Fibroblast of lung (primary cell): ENCODE data around the gene HTRA3. TPM values are rescaled to one million over a fixed set of nuclear protein-coding genes. Genes with fewer than 3 reads are reported as not detected.
A peak's percentile ranks its signal among the peaks of the same experiment; 100 is the strongest.

Experiments used
- DNase-seq, 2 donors: peaks; one replicate each; pipeline versions ENCODE4 v3.0.0 to v3.0.0-alpha.2; 2010; ENCODE audit warnings: low read depth in 2 of 2
- H2AFZ ChIP-seq: 2 replicates; pipeline ENCODE4 v1.5.1; 2012; ENCODE audit warnings: low read length, control low read depth, inconsistent platforms
- H3K27ac ChIP-seq: 2 replicates; pipeline ENCODE4 v1.5.1; 2011; ENCODE audit warnings: low read length, control low read depth; ENCODE audit not compliant: insufficient read depth
- H3K27me3 ChIP-seq: 2 replicates; pipeline ENCODE4 v1.5.1; 2011; ENCODE audit warnings: mild to moderate bottlenecking, low read length; ENCODE audit not compliant: control insufficient read depth, insufficient read depth
- H3K36me3 ChIP-seq: 2 replicates; pipeline ENCODE4 v1.5.1; 2011; ENCODE audit warnings: low read length; ENCODE audit not compliant: control insufficient read depth, insufficient read depth
- H3K4me1 ChIP-seq: 2 replicates; pipeline ENCODE4 v1.5.1; 2011; ENCODE audit warnings: low read length; ENCODE audit not compliant: control insufficient read depth, insufficient read depth; ENCODE audit errors: extremely low read depth
- H3K4me2 ChIP-seq: 2 replicates; pipeline ENCODE4 v1.5.1; 2011; ENCODE audit warnings: low read length, control low read depth; ENCODE audit not compliant: insufficient read depth; ENCODE audit errors: extremely low read depth
- H3K4me3 ChIP-seq, 4 experiments: fragments of 200-600 bp in 1 of 4; sonication (generic) in 1 of 4; replicated peaks in 1 of 4; 2 replicates each; pipeline ENCODE4 v1.5.1; 2011 to 2016; ENCODE audit warnings: low read length in 4 of 4, low read depth in 3 of 4, mild to moderate bottlenecking in 3 of 4, control low read depth in 2 of 4, inconsistent platforms in 1 of 4, mixed read lengths in 1 of 4; ENCODE audit not compliant: insufficient read depth in 1 of 4; ENCODE audit errors: control extremely low read depth in 1 of 4
- H3K79me2 ChIP-seq: 2 replicates; pipeline ENCODE4 v1.5.1; 2012; ENCODE audit warnings: mild to moderate bottlenecking, low read length, inconsistent platforms; ENCODE audit not compliant: control insufficient read depth, insufficient read depth
- H3K9ac ChIP-seq: 2 replicates; pipeline ENCODE4 v1.5.1; 2011; ENCODE audit warnings: mild to moderate bottlenecking, low read length, control low read depth; ENCODE audit not compliant: insufficient read depth
- H3K9me3 ChIP-seq: 2 replicates; pipeline ENCODE4 v1.5.1; 2012; ENCODE audit warnings: low read depth, low read length; ENCODE audit not compliant: control insufficient read depth, insufficient read depth
- H4K20me1 ChIP-seq: 2 replicates; pipeline ENCODE4 v1.5.1; 2011; ENCODE audit warnings: low read length; ENCODE audit not compliant: control insufficient read depth, insufficient read depth; ENCODE audit errors: extremely low read depth
- CTCF ChIP-seq, 2 donors: IDR thresholded peaks in 1 of 2; conservative IDR thresholded peaks in 1 of 2; 1 replicate in 1 of 2; 2 replicates in 1 of 2; pipeline ENCODE4 v1.5.1; 2011 to 2012; ENCODE audit warnings: low read length in 2 of 2, control low read depth in 1 of 2, inconsistent platforms in 1 of 2, low read depth in 1 of 2, mild to moderate bottlenecking in 1 of 2
- EZH2 ChIP-seq: IDR thresholded peaks from 2 replicates; pipeline ENCODE4 v1.5.1; 2012; ENCODE audit warnings: low read length, control low read depth, mild to moderate bottlenecking; ENCODE audit errors: missing control alignments
- polyA plus RNA-seq, 2 donors: library from polyadenylated mRNA; depleted of rRNA in 1 of 2; stranded (reverse) in 1 of 2; unstranded in 1 of 2; fragments of >200 nt; gene quantifications; 2 replicates each; pipeline ENCODE4 v1.2.1, GENCODE V29; 2011 to 2012; ENCODE audit warnings: missing spikeins in 1 of 2
- total RNA-seq: library from RNA; depleted of rRNA; stranded (reverse); fragments of >200 nt; gene quantifications from 2 replicates; pipeline ENCODE4 v1.2.1, GENCODE V29; 2014

The HTRA3 gene
- total and polyA plus RNA-seq, 2 donors (not counting 1 experiment from before 2014, with no cell fraction given) = 2.8 to 3.5 TPM

GRCh38 chr4:8245884-8246833 lies 23.4 kb upstream of the HTRA3 start:
- Histone ChIP-seq H3K27ac (no peak overlapping the region), H3K4me1 (peaks cover 5% of the 10 kb centered on the region), H3K79me2 (no peaks in the 10 kb centered on the region), H3K4me2 (no peak overlapping the region), H4K20me1 (no peaks in the 10 kb centered on the region), H3K27me3 (peaks cover 4% of the 10 kb centered on the region), H3K4me3 (no peak overlapping the region), H2AFZ (no peak overlapping the region), H3K9me3 (no peaks in the 10 kb centered on the region), H3K36me3 (no peaks in the 10 kb centered on the region), H3K9ac (no peak overlapping the region)
- TF ChIP-seq EZH2 (no peak), CTCF (conservative IDR thresholded peaks at IDR 0.05 in 1 of 2, IDR thresholded peaks at IDR 0.05 in 1 of 2; ENCODE audit: low read depth in 1 of 2, low read length in 2 of 2) (no peak)
- no peak for DNase-seq

GRCh38 chr4:8247047-8247930 lies 22.3 kb upstream of the HTRA3 start:
- TF ChIP-seq EZH2 = no peak
- no peak for TF ChIP-seq CTCF (conservative IDR thresholded peaks at IDR 0.05 in 1 of 2, IDR thresholded peaks at IDR 0.05 in 1 of 2; ENCODE audit: low read depth in 1 of 2, low read length in 2 of 2)
- H3K36me3 ChIP-seq = no peaks in the 10 kb centered on the region
- peak in 1 of 2 donors; percentile 56 for DNase-seq

GRCh38 chr4:8248091-8248490 lies 21.5 kb upstream of the HTRA3 start:
- Histone ChIP-seq H3K36me3 (no peaks in the 10 kb centered on the region), H3K27me3 (peaks cover 4% of the 10 kb centered on the region), H3K4me3 (no peak overlapping the region), H3K4me2 (no peak overlapping the region), H3K27ac (no peak overlapping the region), H4K20me1 (no peaks in the 10 kb centered on the region), H3K79me2 (no peaks in the 10 kb centered on the region), H3K4me1 (peaks cover 2% of the 10 kb centered on the region), H3K9me3 (no peaks in the 10 kb centered on the region), H3K9ac (no peak overlapping the region), H2AFZ (no peak overlapping the region)
- TF ChIP-seq EZH2 (no peak), CTCF (conservative IDR thresholded peaks at IDR 0.05 in 1 of 2, IDR thresholded peaks at IDR 0.05 in 1 of 2; ENCODE audit: low read depth in 1 of 2, low read length in 2 of 2) (no peak)
- peak in 1 of 2 donors; percentile 59 for DNase-seq

More at GRCh38 chr4:8247047-8247930, 22.3 kb upstream of the HTRA3 start:
- Histone ChIP-seq H3K4me2 (no peak overlapping the region), H3K9me3 (no peaks in the 10 kb centered on the region), H4K20me1 (no peaks in the 10 kb centered on the region), H3K4me1 (peaks cover 5% of the 10 kb centered on the region), H3K79me2 (no peaks in the 10 kb centered on the region), H2AFZ (no peak overlapping the region), H3K4me3 (no peak overlapping the region), H3K27ac (no peak overlapping the region), H3K9ac (no peak overlapping the region), H3K27me3 (peaks cover 4% of the 10 kb centered on the region)
